Panc1 (cell line): ENCODE data around the gene HNRNPM.

Experiments used
- POLR2AphosphoS5 ChIP-seq: IDR thresholded peaks from 2 replicates; pipeline ENCODE4 v1.6.1; 2012; ENCODE audit warnings: mild to moderate bottlenecking, low read depth, low read length, moderate library complexity
- SIN3A ChIP-seq: IDR thresholded peaks from 2 replicates; pipeline ENCODE4 v1.6.1; 2012; ENCODE audit warnings: low read depth, mild to moderate bottlenecking, low read length, moderate library complexity, borderline replicate concordance; ENCODE audit not compliant: insufficient read depth
- TCF7L2 ChIP-seq: IDR thresholded peaks from 2 replicates; pipeline ENCODE4 v1.6.1; 2011; ENCODE audit warnings: mild to moderate bottlenecking, low read depth, low read length, inconsistent platforms
- TF ChIP-seq, protein P1 (sequence below): fragments of 450-650 bp; IDR thresholded peaks from 2 replicates; pipeline ENCODE4 v1.5.1; 2017; ENCODE audit warnings: mild to moderate bottlenecking
- TF ChIP-seq, protein P2 (sequence below), 2 experiments: IDR thresholded peaks; 2 replicates each; pipeline ENCODE4 v1.6.1; 2011 to 2012; ENCODE audit warnings: low read depth in 2 of 2, control low read depth in 1 of 2, low read length in 1 of 2, mild to moderate bottlenecking in 1 of 2, moderate library complexity in 1 of 2; ENCODE audit not compliant: insufficient read depth in 1 of 2

GRCh38 chr19:8445488-8446001, 770 bp downstream of the HNRNPM start:
- TF ChIP-seq, protein P1, sequence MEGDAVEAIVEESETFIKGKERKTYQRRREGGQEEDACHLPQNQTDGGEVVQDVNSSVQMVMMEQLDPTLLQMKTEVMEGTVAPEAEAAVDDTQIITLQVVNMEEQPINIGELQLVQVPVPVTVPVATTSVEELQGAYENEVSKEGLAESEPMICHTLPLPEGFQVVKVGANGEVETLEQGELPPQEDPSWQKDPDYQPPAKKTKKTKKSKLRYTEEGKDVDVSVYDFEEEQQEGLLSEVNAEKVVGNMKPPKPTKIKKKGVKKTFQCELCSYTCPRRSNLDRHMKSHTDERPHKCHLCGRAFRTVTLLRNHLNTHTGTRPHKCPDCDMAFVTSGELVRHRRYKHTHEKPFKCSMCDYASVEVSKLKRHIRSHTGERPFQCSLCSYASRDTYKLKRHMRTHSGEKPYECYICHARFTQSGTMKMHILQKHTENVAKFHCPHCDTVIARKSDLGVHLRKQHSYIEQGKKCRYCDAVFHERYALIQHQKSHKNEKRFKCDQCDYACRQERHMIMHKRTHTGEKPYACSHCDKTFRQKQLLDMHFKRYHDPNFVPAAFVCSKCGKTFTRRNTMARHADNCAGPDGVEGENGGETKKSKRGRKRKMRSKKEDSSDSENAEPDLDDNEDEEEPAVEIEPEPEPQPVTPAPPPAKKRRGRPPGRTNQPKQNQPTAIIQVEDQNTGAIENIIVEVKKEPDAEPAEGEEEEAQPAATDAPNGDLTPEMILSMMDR, result no peak
- TF ChIP-seq, protein P2, sequence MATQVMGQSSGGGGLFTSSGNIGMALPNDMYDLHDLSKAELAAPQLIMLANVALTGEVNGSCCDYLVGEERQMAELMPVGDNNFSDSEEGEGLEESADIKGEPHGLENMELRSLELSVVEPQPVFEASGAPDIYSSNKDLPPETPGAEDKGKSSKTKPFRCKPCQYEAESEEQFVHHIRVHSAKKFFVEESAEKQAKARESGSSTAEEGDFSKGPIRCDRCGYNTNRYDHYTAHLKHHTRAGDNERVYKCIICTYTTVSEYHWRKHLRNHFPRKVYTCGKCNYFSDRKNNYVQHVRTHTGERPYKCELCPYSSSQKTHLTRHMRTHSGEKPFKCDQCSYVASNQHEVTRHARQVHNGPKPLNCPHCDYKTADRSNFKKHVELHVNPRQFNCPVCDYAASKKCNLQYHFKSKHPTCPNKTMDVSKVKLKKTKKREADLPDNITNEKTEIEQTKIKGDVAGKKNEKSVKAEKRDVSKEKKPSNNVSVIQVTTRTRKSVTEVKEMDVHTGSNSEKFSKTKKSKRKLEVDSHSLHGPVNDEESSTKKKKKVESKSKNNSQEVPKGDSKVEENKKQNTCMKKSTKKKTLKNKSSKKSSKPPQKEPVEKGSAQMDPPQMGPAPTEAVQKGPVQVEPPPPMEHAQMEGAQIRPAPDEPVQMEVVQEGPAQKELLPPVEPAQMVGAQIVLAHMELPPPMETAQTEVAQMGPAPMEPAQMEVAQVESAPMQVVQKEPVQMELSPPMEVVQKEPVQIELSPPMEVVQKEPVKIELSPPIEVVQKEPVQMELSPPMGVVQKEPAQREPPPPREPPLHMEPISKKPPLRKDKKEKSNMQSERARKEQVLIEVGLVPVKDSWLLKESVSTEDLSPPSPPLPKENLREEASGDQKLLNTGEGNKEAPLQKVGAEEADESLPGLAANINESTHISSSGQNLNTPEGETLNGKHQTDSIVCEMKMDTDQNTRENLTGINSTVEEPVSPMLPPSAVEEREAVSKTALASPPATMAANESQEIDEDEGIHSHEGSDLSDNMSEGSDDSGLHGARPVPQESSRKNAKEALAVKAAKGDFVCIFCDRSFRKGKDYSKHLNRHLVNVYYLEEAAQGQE (IDR thresholded peaks at IDR 0.05; ENCODE audit: insufficient read depth in 1 of 2, low read depth in 2 of 2, low read length in 1 of 2), result no peak
- no peak for TF ChIP-seq POLR2AphosphoS5
- no peak for TF ChIP-seq SIN3A
- TF ChIP-seq TCF7L2, result no peak
